ENCODE data around the gene TMPRSS6.

TMPRSS6 gene

GRCh38 chr22:37030560-37031281, 78.8 kb downstream of the TMPRSS6 start:
- Histone ChIP-seq H3K4me1 (ENCODE audit: low read length) (no peaks in the 10 kb centered on the region), H3K4me2 (ENCODE audit: low read length) (no peak overlapping the region), H3K9me3 (ENCODE audit: insufficient read depth, low read length) (no peaks in the 10 kb centered on the region), H3K9ac (ENCODE audit: low read length) (no peak overlapping the region), H3K27me3 (ENCODE audit: low read depth, low read length) (peaks cover 6% of the 10 kb centered on the region), H4K20me1 (ENCODE audit: insufficient read depth, low read length) (no peaks in the 10 kb centered on the region), H2AFZ (ENCODE audit: low read depth, low read length) (no peak overlapping the region), H3K79me2 (ENCODE audit: low read length) (no peaks in the 10 kb centered on the region), H3K4me3 (ENCODE audit: low read length) (no peak overlapping the region), H3K36me3 (replicated peaks; ENCODE audit: low read depth, low read length) (peaks cover 13% of the 10 kb centered on the region), H3K27ac (ENCODE audit: low read length) (no peak overlapping the region)
- no peak for TF ChIP-seq EZH2phosphoT487 (IDR thresholded peaks at IDR 0.05; ENCODE audit: low read depth)
- no peak for TF ChIP-seq CTCF (IDR thresholded peaks at IDR 0.05; ENCODE audit: low read depth, low read length)

DNA sequence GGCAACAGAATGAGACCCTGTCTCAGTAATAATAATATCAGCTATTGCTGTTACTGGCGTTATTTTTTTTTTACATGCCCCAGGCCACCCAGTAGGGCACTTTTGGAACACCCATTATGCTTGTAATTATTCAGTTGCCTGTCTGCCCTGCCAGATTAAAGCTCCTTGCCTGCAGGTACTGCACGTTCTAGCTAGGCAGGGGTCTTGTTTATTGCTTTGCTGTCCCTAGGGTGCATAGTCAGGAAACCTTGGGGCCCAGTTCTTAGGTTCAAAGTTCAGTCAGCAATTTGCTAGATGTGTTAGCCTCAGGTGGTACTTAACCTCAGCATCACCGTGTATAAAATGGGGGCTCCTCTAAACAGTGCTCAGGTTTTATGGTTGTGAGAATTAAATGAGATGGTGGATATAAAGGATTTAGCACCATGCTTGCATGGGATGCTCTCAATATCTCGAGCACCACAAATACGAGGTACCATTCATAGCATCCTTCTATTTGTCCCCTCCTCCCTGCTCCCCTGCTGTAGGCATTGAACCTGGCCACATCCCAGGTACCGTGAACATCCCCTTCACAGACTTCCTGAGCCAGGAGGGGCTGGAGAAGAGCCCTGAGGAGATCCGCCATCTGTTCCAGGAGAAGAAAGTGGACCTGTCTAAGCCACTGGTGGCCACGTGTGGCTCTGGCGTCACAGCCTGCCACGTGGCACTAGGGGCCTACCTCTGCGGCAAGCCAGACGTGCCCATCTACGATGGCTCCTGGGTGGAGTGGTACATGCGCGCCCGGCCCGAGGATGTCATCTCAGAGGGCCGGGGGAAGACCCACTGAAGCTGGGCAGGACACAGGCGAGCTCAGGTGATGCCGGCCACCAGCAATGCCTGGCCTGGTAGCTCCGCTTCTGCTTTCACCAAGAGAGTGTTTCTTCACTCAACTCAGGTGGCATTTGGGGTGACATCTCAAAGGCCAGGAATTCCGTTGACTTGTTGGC, 80.5 kb downstream of the TMPRSS6 start:
- no peak overlapping the region for H2AFZ ChIP-seq (ENCODE audit: low read depth, low read length)
- peaks cover 20% of the 10 kb centered on the region for H3K36me3 ChIP-seq (replicated peaks; ENCODE audit: low read depth, low read length)
- H3K4me2 ChIP-seq (ENCODE audit: low read length) = no peak overlapping the region
- H3K79me2 ChIP-seq (ENCODE audit: low read length) = no peaks in the 10 kb centered on the region
- no peak for TF ChIP-seq CTCF (IDR thresholded peaks at IDR 0.05; ENCODE audit: low read depth, low read length)
- no peak for TF ChIP-seq EZH2phosphoT487 (IDR thresholded peaks at IDR 0.05; ENCODE audit: low read depth)
- no peak overlapping the region for H3K27ac ChIP-seq (ENCODE audit: low read length)
- no peaks in the 10 kb centered on the region for H3K4me1 ChIP-seq (ENCODE audit: low read length)
- no peaks in the 10 kb centered on the region for H4K20me1 ChIP-seq (ENCODE audit: insufficient read depth, low read length)
- H3K27me3 ChIP-seq (ENCODE audit: low read depth, low read length) = no peaks in the 10 kb centered on the region
- H3K4me3 ChIP-seq (ENCODE audit: low read length) = no peak overlapping the region
- H3K9ac ChIP-seq (ENCODE audit: low read length) = no peak overlapping the region
- no peaks in the 10 kb centered on the region for H3K9me3 ChIP-seq (ENCODE audit: insufficient read depth, low read length)

DNA sequence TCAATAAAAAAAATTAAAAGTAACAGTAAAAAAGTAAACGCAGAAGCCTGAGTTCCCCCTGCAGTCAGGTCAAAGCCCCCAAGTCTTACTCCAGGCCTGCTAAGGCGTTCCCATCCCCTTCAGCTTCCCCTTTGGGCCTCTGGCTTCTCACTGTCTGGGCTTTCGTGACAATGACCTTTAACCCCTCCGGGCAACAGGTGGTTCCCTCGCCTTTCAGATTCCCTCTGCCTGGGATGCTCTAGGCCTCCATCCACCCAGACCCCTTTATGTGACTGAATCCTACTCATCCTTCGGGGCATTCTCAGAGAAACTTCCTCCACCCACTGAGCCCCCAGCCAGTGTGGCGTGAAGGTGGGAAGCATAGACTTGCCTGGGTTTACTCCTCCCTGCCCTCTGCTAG, 82.0 kb downstream of the TMPRSS6 start:
- no peak overlapping the region for H3K9ac ChIP-seq (ENCODE audit: low read length)
- no peak overlapping the region for H2AFZ ChIP-seq (ENCODE audit: low read depth, low read length)
- H3K4me1 ChIP-seq (ENCODE audit: low read length) = no peaks in the 10 kb centered on the region
- H3K36me3 ChIP-seq (replicated peaks; ENCODE audit: low read depth, low read length) = peaks cover 20% of the 10 kb centered on the region
- no peak overlapping the region for H3K27ac ChIP-seq (ENCODE audit: low read length)
- H4K20me1 ChIP-seq (ENCODE audit: insufficient read depth, low read length) = no peaks in the 10 kb centered on the region
- no peaks in the 10 kb centered on the region for H3K9me3 ChIP-seq (ENCODE audit: insufficient read depth, low read length)
- H3K4me2 ChIP-seq (ENCODE audit: low read length) = no peak overlapping the region
- TF ChIP-seq EZH2phosphoT487 (IDR thresholded peaks at IDR 0.05; ENCODE audit: low read depth) = no peak
- no peak for TF ChIP-seq CTCF (IDR thresholded peaks at IDR 0.05; ENCODE audit: low read depth, low read length)
- H3K27me3 ChIP-seq (ENCODE audit: low read depth, low read length) = no peaks in the 10 kb centered on the region
- H3K79me2 ChIP-seq (ENCODE audit: low read length) = no peaks in the 10 kb centered on the region
- no peak overlapping the region for H3K4me3 ChIP-seq (ENCODE audit: low read length)

- H3K79me2 ChIP-seq (ENCODE audit: low read length) = no peaks in the 10 kb centered on the region
- TF ChIP-seq EZH2phosphoT487 (IDR thresholded peaks at IDR 0.05; ENCODE audit: low read depth) (no peak), CTCF (IDR thresholded peaks at IDR 0.05; ENCODE audit: low read depth, low read length) (no peak)
- H3K4me2 ChIP-seq (ENCODE audit: low read length) = no peak overlapping the region
- no peak overlapping the region for H3K27ac ChIP-seq (ENCODE audit: low read length)
- no peak overlapping the region for H3K4me3 ChIP-seq (ENCODE audit: low read length)
- peaks cover 20% of the 10 kb centered on the region for H3K36me3 ChIP-seq (replicated peaks; ENCODE audit: low read depth, low read length)
- no peaks in the 10 kb centered on the region for H4K20me1 ChIP-seq (ENCODE audit: insufficient read depth, low read length)
- no peak overlapping the region for H2AFZ ChIP-seq (ENCODE audit: low read depth, low read length)
- peaks cover 5% of the 10 kb centered on the region for H3K4me1 ChIP-seq (ENCODE audit: low read length)
- no peaks in the 10 kb centered on the region for H3K27me3 ChIP-seq (ENCODE audit: low read depth, low read length)
- H3K9me3 ChIP-seq (ENCODE audit: insufficient read depth, low read length) = no peaks in the 10 kb centered on the region
- H3K9ac ChIP-seq (ENCODE audit: low read length) = no peak overlapping the region
Measured at GRCh38 chr22:37026325-37026724, 83.2 kb downstream of the TMPRSS6 start.
